Fibroblast of lung (primary cell): ENCODE results near the gene TXNDC5.

Experiments used
- CTCF ChIP-seq, 2 donors: IDR thresholded peaks in 1 of 2; conservative IDR thresholded peaks in 1 of 2; 1 replicate in 1 of 2; 2 replicates in 1 of 2; pipeline ENCODE4 v1.5.1; 2011 to 2012; ENCODE audit warnings: low read length in 2 of 2, control low read depth in 1 of 2, inconsistent platforms in 1 of 2, low read depth in 1 of 2, mild to moderate bottlenecking in 1 of 2
- EZH2 ChIP-seq: IDR thresholded peaks from 2 replicates; pipeline ENCODE4 v1.5.1; 2012; ENCODE audit warnings: low read length, control low read depth, mild to moderate bottlenecking; ENCODE audit errors: missing control alignments

GRCh38 chr6:7846966-7847818, 63.4 kb downstream of the TXNDC5 start:
- TF ChIP-seq CTCF (conservative IDR thresholded peaks at IDR 0.05 in 1 of 2, IDR thresholded peaks at IDR 0.05 in 1 of 2; ENCODE audit: low read depth in 1 of 2, low read length in 2 of 2) = peak; percentile 29 to 51
- no peak for TF ChIP-seq EZH2
